ENCODE results near the gene PLPPR1. TPM values are rescaled to one million over a fixed set of nuclear protein-coding genes. Genes with fewer than 3 reads are reported as not detected.

PLPPR1 gene
- total and polyA plus RNA-seq, 2 of the 4 experiments (the other 2 are of a cell fraction), result not detected

GRCh38 chr9:101367323-101367722 is 338.8 kb downstream of the PLPPR1 start:
- no peak overlapping the region for H3K14ac ChIP-seq (replicated peaks; ENCODE audit: low read depth, low read length)
- no peak overlapping the region for H4K8ac ChIP-seq (ENCODE audit: low read depth in 2 of 2, low read length in 2 of 2)
- H2BK20ac ChIP-seq (ENCODE audit: low read depth, low read length), result no peak overlapping the region
- TF ChIP-seq NFE2L2 (IDR thresholded peaks at IDR 0.05; ENCODE audit: low read depth, low read length), result no peak
- no peak for TF ChIP-seq MAZ (IDR thresholded peaks at IDR 0.05; ENCODE audit: borderline replicate concordance, low read depth, low read length)
- TF ChIP-seq, protein P1, sequence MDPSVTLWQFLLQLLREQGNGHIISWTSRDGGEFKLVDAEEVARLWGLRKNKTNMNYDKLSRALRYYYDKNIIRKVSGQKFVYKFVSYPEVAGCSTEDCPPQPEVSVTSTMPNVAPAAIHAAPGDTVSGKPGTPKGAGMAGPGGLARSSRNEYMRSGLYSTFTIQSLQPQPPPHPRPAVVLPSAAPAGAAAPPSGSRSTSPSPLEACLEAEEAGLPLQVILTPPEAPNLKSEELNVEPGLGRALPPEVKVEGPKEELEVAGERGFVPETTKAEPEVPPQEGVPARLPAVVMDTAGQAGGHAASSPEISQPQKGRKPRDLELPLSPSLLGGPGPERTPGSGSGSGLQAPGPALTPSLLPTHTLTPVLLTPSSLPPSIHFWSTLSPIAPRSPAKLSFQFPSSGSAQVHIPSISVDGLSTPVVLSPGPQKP (IDR thresholded peaks at IDR 0.05; ENCODE audit: borderline replicate concordance, low read depth, low read length), result no peak
- no peak for TF ChIP-seq BHLHE40 (IDR thresholded peaks at IDR 0.05; ENCODE audit: low read depth, low read length)
- TF ChIP-seq, protein P2, sequence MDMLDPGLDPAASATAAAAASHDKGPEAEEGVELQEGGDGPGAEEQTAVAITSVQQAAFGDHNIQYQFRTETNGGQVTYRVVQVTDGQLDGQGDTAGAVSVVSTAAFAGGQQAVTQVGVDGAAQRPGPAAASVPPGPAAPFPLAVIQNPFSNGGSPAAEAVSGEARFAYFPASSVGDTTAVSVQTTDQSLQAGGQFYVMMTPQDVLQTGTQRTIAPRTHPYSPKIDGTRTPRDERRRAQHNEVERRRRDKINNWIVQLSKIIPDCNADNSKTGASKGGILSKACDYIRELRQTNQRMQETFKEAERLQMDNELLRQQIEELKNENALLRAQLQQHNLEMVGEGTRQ (IDR thresholded peaks at IDR 0.05; ENCODE audit: low read depth, low read length), result no peak
- no peak for TF ChIP-seq RAD21 (IDR thresholded peaks at IDR 0.05; ENCODE audit: low read length)
- TF ChIP-seq CEBPB (IDR thresholded peaks at IDR 0.05; ENCODE audit: low read depth, low read length), result no peak
- no peak for TF ChIP-seq CTCF (conservative IDR thresholded peaks at IDR 0.05; ENCODE audit: low read depth, low read length)
- TF ChIP-seq POLR2A (IDR thresholded peaks at IDR 0.05; ENCODE audit: low read depth, low read length), result no peak
- TF ChIP-seq RCOR1 (IDR thresholded peaks at IDR 0.05; ENCODE audit: insufficient replicate concordance, low read length), result no peak
- TF ChIP-seq CHD1 (IDR thresholded peaks at IDR 0.05; ENCODE audit: low read depth, low read length), result no peak
- TF ChIP-seq MAFK (IDR thresholded peaks at IDR 0.05; ENCODE audit: low read depth, low read length), result no peak
- no peak for TF ChIP-seq MXI1 (IDR thresholded peaks at IDR 0.05; ENCODE audit: borderline replicate concordance, low read depth, low read length)
- TF ChIP-seq RFX5 (IDR thresholded peaks at IDR 0.05; ENCODE audit: low read depth, low read length), result no peak
- TF ChIP-seq SMC3 (IDR thresholded peaks at IDR 0.05; ENCODE audit: low read depth, low read length), result no peak
- TF ChIP-seq FOS (IDR thresholded peaks at IDR 0.05; ENCODE audit: low read depth, low read length), result no peak
- H3K9me1 ChIP-seq (ENCODE audit: insufficient read depth, low read length), result no peaks in the 10 kb centered on the region
- ATAC-seq (ENCODE audit: low read depth) (no peak), DNase-seq (no peak)
- no peak overlapping the region for H2BK120ac ChIP-seq (ENCODE audit: low read depth, low read length)
- CTCF ChIA-PET, result no interaction called here
- dilution Hi-C loops (cut with HindIII; ENCODE audit: low sequenced_read_pairs, unreplicated experiment), result no loop called here
- in situ Hi-C loops (cut with MboI; ENCODE audit: low sequenced_read_pairs), result no loop called here
- H3K9me3 ChIP-seq (ENCODE audit: control insufficient read depth, insufficient read depth, low read length), result no peaks in the 10 kb centered on the region
- H4K5ac ChIP-seq (ENCODE audit: low read depth, low read length), result no peak overlapping the region
- intact Hi-C loops (cut with micrococcal nuclease), result no loop called here
- H3K79me1 ChIP-seq (ENCODE audit: low read depth in 1 of 2, low read length in 2 of 2), result no peaks in the 10 kb centered on the region
- H4K20me1 ChIP-seq (ENCODE audit: insufficient read depth, low read length), result no peaks in the 10 kb centered on the region
- H3K36me3 ChIP-seq (ENCODE audit: control insufficient read depth, insufficient read depth, low read length), result no peaks in the 10 kb centered on the region
- H3K4ac ChIP-seq (ENCODE audit: low read depth, low read length), result no peak overlapping the region
- no TSS peak for BruUV-seq (replicated peaks)
- H3K56ac ChIP-seq (ENCODE audit: extremely low read depth, insufficient read depth, low read length), result no peak overlapping the region
- H2AFZ ChIP-seq (replicated peaks; ENCODE audit: low read length, poor library complexity), result no peak overlapping the region
- H2BK15ac ChIP-seq (ENCODE audit: low read depth, low read length), result no peak overlapping the region
- H2BK5ac ChIP-seq (ENCODE audit: low read depth, low read length, poor library complexity, severe bottlenecking), result no peak overlapping the region
- no peaks in the 10 kb centered on the region for H3K4me1 ChIP-seq (ENCODE audit: control insufficient read depth, insufficient read depth, low read length)
- no peak overlapping the region for H2AK5ac ChIP-seq (ENCODE audit: low read depth, low read length)
- WGBS, 2 experiments (ENCODE audit: extremely low coverage in 2 of 2, insufficient read length in 1 of 2), result no CpG with 5 or more reads among the region's 3 CpGs
- no peaks in the 10 kb centered on the region for H3K27me3 ChIP-seq (ENCODE audit: control insufficient read depth, insufficient read depth, low read length)
- no peak overlapping the region for H3K18ac ChIP-seq (ENCODE audit: low read depth, low read length)
- no peak overlapping the region for H2AK9ac ChIP-seq (replicated peaks; ENCODE audit: low read depth, low read length, poor library complexity)
- H3K9ac ChIP-seq (ENCODE audit: low read depth, low read length), result no peak overlapping the region
- H3K23ac ChIP-seq (ENCODE audit: low read depth, low read length), result no peak overlapping the region
- H3K27ac ChIP-seq (ENCODE audit: insufficient read depth, low read length), result no peak overlapping the region
- no peak overlapping the region for H3K4me2 ChIP-seq (ENCODE audit: low read depth, low read length)
- POLR2A ChIA-PET (ENCODE audit: unreplicated experiment), result no interaction called here
- H4K91ac ChIP-seq (ENCODE audit: insufficient read depth, low read depth, low read length), result no peak overlapping the region
- no peak overlapping the region for H3K4me3 ChIP-seq (ENCODE audit: insufficient read depth, low read depth, low read length)
